H9 (cell line): ENCODE data around the gene CLCNKA. TPM values are rescaled to one million over a fixed set of nuclear protein-coding genes. Genes with fewer than 3 reads are reported as not detected.

ENCODE experiments used
- DNase-seq: peaks from one replicate; pipeline ENCODE4 v3.0.0-alpha.2; 2017
- H2AFZ ChIP-seq: one replicate; pipeline ENCODE4 v1.6.1; 2013; ENCODE audit warnings: mild to moderate bottlenecking, low read length, control low read depth, moderate library complexity
- H2AK5ac ChIP-seq: 2 replicates; pipeline ENCODE4 v1.6.1; 2013; ENCODE audit warnings: low read length, control low read depth, mixed read lengths; ENCODE audit not compliant: insufficient read length
- H2BK120ac ChIP-seq: one replicate; pipeline ENCODE4 v1.6.1; 2013; ENCODE audit warnings: low read depth, mild to moderate bottlenecking, low read length, control low read depth, inconsistent platforms; ENCODE audit not compliant: poor library complexity, severe bottlenecking
- H2BK12ac ChIP-seq: 2 replicates; pipeline ENCODE4 v1.6.1; 2013; ENCODE audit warnings: low read length, control low read depth, mixed read lengths, low read depth; ENCODE audit not compliant: insufficient read length
- H2BK15ac ChIP-seq: 2 replicates; pipeline ENCODE4 v1.6.1; 2013; ENCODE audit warnings: low read depth, low read length, control low read depth
- H2BK20ac ChIP-seq: one replicate; pipeline ENCODE4 v1.6.1; 2013; ENCODE audit warnings: low read depth, mild to moderate bottlenecking, low read length, control low read depth, inconsistent platforms; ENCODE audit not compliant: poor library complexity, severe bottlenecking
- H2BK5ac ChIP-seq: 2 replicates; pipeline ENCODE4 v1.6.1; 2013; ENCODE audit warnings: low read length, control low read depth, mixed read lengths; ENCODE audit not compliant: insufficient read length
- H3K14ac ChIP-seq: 2 replicates; pipeline ENCODE4 v1.6.1; 2013; ENCODE audit warnings: low read length, control low read depth; ENCODE audit not compliant: insufficient read depth
- H3K18ac ChIP-seq: 2 replicates; pipeline ENCODE4 v1.6.1; 2013; ENCODE audit warnings: low read depth, mild to moderate bottlenecking, mixed read lengths, low read length, control low read depth; ENCODE audit not compliant: insufficient read length
- H3K23ac ChIP-seq: 2 replicates; pipeline ENCODE4 v1.6.1; 2013; ENCODE audit warnings: low read length, control low read depth, mixed read lengths, low read depth; ENCODE audit not compliant: insufficient read length
- H3K23me2 ChIP-seq: 2 replicates; pipeline ENCODE4 v1.6.1; 2013; ENCODE audit warnings: low read depth, mild to moderate bottlenecking, mixed read lengths, low read length, control low read depth; ENCODE audit not compliant: insufficient read length, poor library complexity, severe bottlenecking
- H3K27ac ChIP-seq: 2 replicates; pipeline ENCODE4 v1.5.1; 2013; ENCODE audit warnings: low read length, control low read depth, mixed read lengths, low read depth; ENCODE audit not compliant: insufficient read length
- H3K27me3 ChIP-seq: 2 replicates; pipeline ENCODE4 v1.6.1; 2013; ENCODE audit warnings: low read length, control low read depth, inconsistent platforms; ENCODE audit not compliant: insufficient read depth
- H3K4ac ChIP-seq: 2 replicates; pipeline ENCODE4 v1.6.1; 2013; ENCODE audit warnings: low read depth, mild to moderate bottlenecking, control low read depth, inconsistent platforms, low read length, moderate library complexity
- H3K4me1 ChIP-seq: 2 replicates; pipeline ENCODE4 v1.6.1; 2013; ENCODE audit warnings: low read length, control low read depth, inconsistent platforms; ENCODE audit not compliant: insufficient read depth
- H3K4me2 ChIP-seq: 2 replicates; pipeline ENCODE4 v1.6.1; 2013; ENCODE audit warnings: low read length, control low read depth, mixed read lengths; ENCODE audit not compliant: insufficient read length, insufficient read depth
- H3K56ac ChIP-seq: 2 replicates; pipeline ENCODE4 v1.6.1; 2013; ENCODE audit warnings: low read depth, mild to moderate bottlenecking, mixed read lengths, low read length, control low read depth; ENCODE audit not compliant: insufficient read length
- H3K79me1 ChIP-seq: 2 replicates; pipeline ENCODE4 v1.6.1; 2013; ENCODE audit warnings: low read depth, mild to moderate bottlenecking, moderate library complexity, low read length, control low read depth, inconsistent platforms; ENCODE audit not compliant: insufficient read depth, poor library complexity, severe bottlenecking
- H3K79me2 ChIP-seq: 2 replicates; pipeline ENCODE4 v1.6.1; 2013; ENCODE audit warnings: low read length, control low read depth, inconsistent platforms; ENCODE audit not compliant: insufficient read depth
- H3K9ac ChIP-seq: 2 replicates; pipeline ENCODE4 v1.6.1; 2013; ENCODE audit warnings: low read length, control low read depth, mixed read lengths; ENCODE audit not compliant: insufficient read length; ENCODE audit errors: extremely low read depth
- H3K9me3 ChIP-seq: one replicate; pipeline ENCODE4 v1.6.1; 2013; ENCODE audit warnings: low read depth, low read length, inconsistent platforms; ENCODE audit not compliant: control insufficient read depth
- H3T11ph ChIP-seq: one replicate; pipeline ENCODE4 v1.6.1; 2013; ENCODE audit warnings: mild to moderate bottlenecking, low read length, control low read depth, inconsistent platforms
- H4K20me1 ChIP-seq: one replicate; pipeline ENCODE4 v1.6.1; 2013; ENCODE audit not compliant: control insufficient read depth, insufficient read length, insufficient read depth
- H4K5ac ChIP-seq: 2 replicates; pipeline ENCODE4 v1.6.1; 2013; ENCODE audit warnings: low read depth, mild to moderate bottlenecking, mixed read lengths, low read length, control low read depth; ENCODE audit not compliant: insufficient read length
- H4K8ac ChIP-seq: replicated peaks from 2 replicates; pipeline ENCODE4 v1.6.1; 2013; ENCODE audit warnings: low read length, control low read depth, mixed read lengths, low read depth; ENCODE audit not compliant: insufficient read length
- H4K91ac ChIP-seq: 2 replicates; pipeline ENCODE4 v1.6.1; 2013; ENCODE audit warnings: low read depth, mild to moderate bottlenecking, moderate library complexity, mixed read lengths, low read length, control low read depth; ENCODE audit not compliant: insufficient read length
- H3K27ac Mint-ChIP-seq, 3 experiments: 2 replicates in 2 of 3; 3 replicates in 1 of 3; pipeline ENCODE4 v1.8.0; 2020 to 2021; ENCODE audit warnings: mixed read lengths in 3 of 3, mild to moderate bottlenecking in 1 of 3, moderate library complexity in 1 of 3
- H3K27me3 Mint-ChIP-seq: 2 replicates; pipeline ENCODE4 v1.8.0; 2021; ENCODE audit warnings: low read depth, mild to moderate bottlenecking, moderate library complexity, mixed read lengths
- H3K36me3 Mint-ChIP-seq, 3 experiments: 2 replicates in 2 of 3; 3 replicates in 1 of 3; pipeline ENCODE4 v1.8.0; 2020 to 2021; ENCODE audit warnings: low read depth in 3 of 3, mixed read lengths in 3 of 3; ENCODE audit not compliant: insufficient read depth in 1 of 3
- H3K4me1 Mint-ChIP-seq, 2 experiments: 2 replicates each; pipeline ENCODE4 v1.8.0; 2020; ENCODE audit warnings: mixed read lengths in 2 of 2
- H3K4me3 Mint-ChIP-seq, 2 experiments: 2 replicates in 1 of 2; 3 replicates in 1 of 2; pipeline ENCODE4 v1.8.0; 2020 to 2021; ENCODE audit warnings: mild to moderate bottlenecking in 2 of 2, mixed read lengths in 2 of 2, moderate library complexity in 1 of 2
- H3K9me3 Mint-ChIP-seq, 2 experiments: 2 replicates in 1 of 2; 3 replicates in 1 of 2; pipeline ENCODE4 v1.8.0; 2020; ENCODE audit warnings: mild to moderate bottlenecking in 2 of 2, mixed read lengths in 2 of 2, moderate library complexity in 1 of 2
- CTCF ChIP-seq: fragments of 200-600 bp; sonication (generic); conservative IDR thresholded peaks from 3 replicates; pipeline ENCODE4 v1.8.0; 2021; ENCODE audit warnings: antibody characterized with exemption, mild to moderate bottlenecking
- WGBS: extraction: QIAGEN DNeasy Blood & Tissue Kit; methylation state at CpG from one replicate; pipeline ENCODE4 v1.1.7; 2013; ENCODE audit warnings: missing lambda C conversion rate, low lambda C conversion rate, mixed read lengths; ENCODE audit not compliant: insufficient read length; ENCODE audit errors: extremely low coverage; 5-methylcytosine and 5-hydroxymethylcytosine counted together
- total RNA-seq: library from RNA; stranded (reverse); gene quantifications from 2 replicates; pipeline ENCODE4 v1.2.1, GENCODE V29; 2021

Gene CLCNKA
- total RNA-seq, 1 experiment from 2014 or later: 0.98 TPM

GRCh38 chr1:16067127-16067768 lies 45.4 kb downstream of the CLCNKA start:
- Histone ChIP-seq H3K27ac (no peak overlapping the region), H3K79me2 (no peaks in the 10 kb centered on the region), H3K9ac (no peak overlapping the region), H2BK12ac (no peak overlapping the region), H3K27me3 (no peaks in the 10 kb centered on the region; the same call in 1 of the 2 replicates), H4K91ac (no peak overlapping the region), H3K4ac (no peak overlapping the region), H2BK120ac (no peak overlapping the region), H3K23me2 (no peaks in the 10 kb centered on the region), H3K18ac (peak overlapping the region; percentile 7), H4K8ac (no peak overlapping the region), H3T11ph (no peak overlapping the region), H3K56ac (no peak overlapping the region), H2BK5ac (no peak overlapping the region), H2AK5ac (no peak overlapping the region), H3K79me1 (no peaks in the 10 kb centered on the region), H4K5ac (no peak overlapping the region), H3K4me2 (no peak overlapping the region), H4K20me1 (no peaks in the 10 kb centered on the region), H3K4me1 (peaks cover 3% of the 10 kb centered on the region; the same call in 1 of the 2 replicates), H3K9me3 (no peaks in the 10 kb centered on the region), H2BK20ac (no peak overlapping the region), H3K23ac (no peak overlapping the region), H3K14ac (no peak overlapping the region; the same call in 1 of the 2 replicates), H2BK15ac (no peak overlapping the region), H2AFZ (no peak overlapping the region)
- Mint-ChIP-seq H3K4me1 (peaks cover 33 to 48% of the 10 kb centered on the region in 2 experiments), H3K36me3 (no peaks in the 10 kb centered on the region), H3K9me3 (no peaks in the 10 kb centered on the region), H3K27me3 (peaks cover 39% of the 10 kb centered on the region), H3K4me3 (no peak overlapping the region), H3K27ac (no peak overlapping the region)
- DNase-seq: no peak
- no peak for TF ChIP-seq CTCF
- WGBS: no CpG with 5 or more reads among the region's 6 CpGs
